ENCODE results near the gene SMPD4.
"Not testable (repeated sequence)": the region's sequence is repeated elsewhere in the genome, so short reads cannot be mapped to it uniquely, and the experiment has no call there.

DNA sequence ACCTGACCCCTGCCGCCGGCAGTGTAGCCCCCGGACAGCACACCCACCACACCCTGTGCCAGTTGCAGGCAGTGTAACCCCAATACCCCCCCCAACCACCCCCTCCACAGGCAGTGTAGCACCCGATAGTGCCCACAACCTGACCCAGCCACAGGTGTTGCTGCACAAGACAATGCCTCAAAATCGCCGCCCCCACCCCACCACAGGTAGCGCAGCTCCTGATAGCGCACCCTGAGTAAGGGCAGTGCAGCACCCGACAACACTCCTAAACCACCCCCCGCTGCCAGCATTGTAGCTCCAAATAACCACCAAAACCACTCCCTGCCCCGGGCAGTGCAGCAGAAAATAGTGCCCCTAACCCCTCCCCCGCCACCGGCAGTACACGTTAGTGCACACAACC, 52.9 kb downstream of the SMPD4 start:
- TF ChIP-seq, protein P1, sequence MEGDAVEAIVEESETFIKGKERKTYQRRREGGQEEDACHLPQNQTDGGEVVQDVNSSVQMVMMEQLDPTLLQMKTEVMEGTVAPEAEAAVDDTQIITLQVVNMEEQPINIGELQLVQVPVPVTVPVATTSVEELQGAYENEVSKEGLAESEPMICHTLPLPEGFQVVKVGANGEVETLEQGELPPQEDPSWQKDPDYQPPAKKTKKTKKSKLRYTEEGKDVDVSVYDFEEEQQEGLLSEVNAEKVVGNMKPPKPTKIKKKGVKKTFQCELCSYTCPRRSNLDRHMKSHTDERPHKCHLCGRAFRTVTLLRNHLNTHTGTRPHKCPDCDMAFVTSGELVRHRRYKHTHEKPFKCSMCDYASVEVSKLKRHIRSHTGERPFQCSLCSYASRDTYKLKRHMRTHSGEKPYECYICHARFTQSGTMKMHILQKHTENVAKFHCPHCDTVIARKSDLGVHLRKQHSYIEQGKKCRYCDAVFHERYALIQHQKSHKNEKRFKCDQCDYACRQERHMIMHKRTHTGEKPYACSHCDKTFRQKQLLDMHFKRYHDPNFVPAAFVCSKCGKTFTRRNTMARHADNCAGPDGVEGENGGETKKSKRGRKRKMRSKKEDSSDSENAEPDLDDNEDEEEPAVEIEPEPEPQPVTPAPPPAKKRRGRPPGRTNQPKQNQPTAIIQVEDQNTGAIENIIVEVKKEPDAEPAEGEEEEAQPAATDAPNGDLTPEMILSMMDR (IDR thresholded peaks at IDR 0.05; ENCODE audit: low read depth, low read length): not testable (repeated sequence)
- TF ChIP-seq POLR2A (IDR thresholded peaks at IDR 0.05; ENCODE audit: extremely low read depth, insufficient read length): not testable (repeated sequence)
